Lung (tissue), 12 donors: Measurements from ENCODE around the gene POLR2I. TPM values are rescaled to one million over a fixed set of nuclear protein-coding genes. Genes with fewer than 3 reads are reported as not detected.

Source experiments
- ATAC-seq: fragments of 200-7000 bp; cut with Tn5 transposase; one replicate; pipeline ENCODE4 v1.9.1; 2020; ENCODE audit warnings: moderate number of reproducible peaks; ENCODE audit not compliant: insufficient read depth, low FRiP score
- DNase-seq, 3 donors: peaks; one replicate each; pipeline ENCODE4 v3.0.0-alpha.2; 2013 to 2017
- H3K27ac ChIP-seq, 2 donors: one replicate each; pipeline ENCODE4 v1.5.1; 2013; ENCODE audit warnings: mild to moderate bottlenecking in 2 of 2, moderate library complexity in 2 of 2, control low read depth in 1 of 2, inconsistent platforms in 1 of 2, low read depth in 1 of 2, low read length in 1 of 2
- H3K27me3 ChIP-seq, 3 donors: one replicate each; pipeline ENCODE4 v1.5.1; 2013; ENCODE audit warnings: low read length in 2 of 3; ENCODE audit not compliant: control insufficient read depth in 3 of 3, insufficient read depth in 3 of 3
- H3K36me3 ChIP-seq, 4 donors: one replicate each; pipeline ENCODE4 v1.5.1; 2013; ENCODE audit warnings: low read length in 4 of 4, mild to moderate bottlenecking in 1 of 4, moderate library complexity in 1 of 4; ENCODE audit not compliant: control insufficient read depth in 4 of 4, insufficient read depth in 4 of 4
- H3K4me1 ChIP-seq, 5 donors: one replicate each; pipeline ENCODE4 v1.5.1; 2013; ENCODE audit warnings: low read length in 5 of 5, mild to moderate bottlenecking in 2 of 5, moderate library complexity in 1 of 5; ENCODE audit not compliant: control insufficient read depth in 5 of 5, insufficient read depth in 5 of 5
- H3K4me3 ChIP-seq: one replicate; pipeline ENCODE4 v1.5.1; 2013; ENCODE audit warnings: mild to moderate bottlenecking, control low read depth, moderate library complexity
- H3K9ac ChIP-seq, 2 donors: one replicate each; pipeline ENCODE4 v1.5.1; 2013; ENCODE audit warnings: low read length in 2 of 2, control low read depth in 1 of 2; ENCODE audit not compliant: insufficient read depth in 1 of 2
- H3K9me3 ChIP-seq, 4 donors: one replicate each; pipeline ENCODE4 v1.5.1; 2013; ENCODE audit warnings: low read length in 3 of 4, mild to moderate bottlenecking in 1 of 4, moderate library complexity in 1 of 4; ENCODE audit not compliant: control insufficient read depth in 4 of 4, insufficient read depth in 3 of 4
- CTCF ChIP-seq: IDR thresholded peaks from 2 replicates; pipeline ENCODE4 v1.5.1; 2012; ENCODE audit warnings: mild to moderate bottlenecking; ENCODE audit errors: control extremely low read depth, extremely low read depth
- WGBS, 2 donors: extraction: QIAGEN DNeasy Blood & Tissue Kit; methylation state at CpG; one replicate each; pipeline ENCODE4 v1.1.7; 2013; 5-methylcytosine and 5-hydroxymethylcytosine counted together
- polyA plus RNA-seq, 2 donors: library from polyadenylated mRNA; stranded (reverse); fragments of 200-250 nt; gene quantifications; one replicate each; pipeline ENCODE4 v1.2.1, GENCODE V29; 2013
- total RNA-seq, 2 donors: library from RNA; depleted of rRNA in 1 of 2; stranded (reverse); fragments of >200 nt in 1 of 2; gene quantifications; one replicate each; pipeline ENCODE4 v1.2.1, GENCODE V29; 2014 to 2021
- donor health status: control.
- donor health status: control.
- donor health status: Bipolar disorder and iron deficiency.
- donor health status: healthy.
- donor health status: DM: yes; HTN: yes; CAD: no.

The POLR2I gene
- total and polyA plus RNA-seq, 4 donors = 65.1 to 101 (median 89.9) TPM

GRCh38 chr19:36106991-36107390 is 7.7 kb downstream of the POLR2I start:
- no peaks in the 10 kb centered on the region for H3K27me3 ChIP-seq
- H3K9ac ChIP-seq = no peak overlapping the region
- H3K9me3 ChIP-seq = no peaks in the 10 kb centered on the region
- ATAC-seq (no peak), DNase-seq (no peak)
- H3K4me3 ChIP-seq = no peak overlapping the region
- TF ChIP-seq CTCF = no peak
- peaks cover 0 to 9% (median 5%) of the 10 kb centered on the region in 4 donors for H3K36me3 ChIP-seq
- H3K4me1 ChIP-seq = no peaks in the 10 kb centered on the region
- 85 to 94% methylated on average over 5 of the region's 5 CpGs for WGBS, 2 donors
- no peak overlapping the region for H3K27ac ChIP-seq

- Histone ChIP-seq H3K27me3 (no peaks in the 10 kb centered on the region), H3K4me3 (no peak overlapping the region), H3K4me1 (no peaks in the 10 kb centered on the region), H3K36me3 (peaks cover 0 to 9% (median 4%) of the 10 kb centered on the region in 4 donors), H3K27ac (no peak overlapping the region), H3K9me3 (no peaks in the 10 kb centered on the region), H3K9ac (no peak overlapping the region)
- WGBS, 2 donors = 92 to 94% methylated on average over 6 of the region's 6 CpGs
- DNase-seq (no peak), ATAC-seq (no peak)
- TF ChIP-seq CTCF = no peak
Measured at GRCh38 chr19:36106441-36106840, 8.2 kb downstream of the POLR2I start.

- H3K27me3 ChIP-seq = no peaks in the 10 kb centered on the region
- no peak overlapping the region for H3K4me3 ChIP-seq
- H3K36me3 ChIP-seq = peaks cover 0 to 10% (median 0%) of the 10 kb centered on the region in 4 donors
- no peak overlapping the region for H3K27ac ChIP-seq
- 94 to 98% methylated on average over 12 of the region's 12 CpGs for WGBS, 2 donors
- H3K4me1 ChIP-seq = no peaks in the 10 kb centered on the region
- TF ChIP-seq CTCF = no peak
- ATAC-seq (no peak), DNase-seq (no peak)
- no peaks in the 10 kb centered on the region for H3K9me3 ChIP-seq
- H3K9ac ChIP-seq = no peak overlapping the region
Measured at GRCh38 chr19:36103842-36104552, 10.7 kb downstream of the POLR2I start.
